ENCODE results near the gene KCNIP1. TPM values are rescaled to one million over a fixed set of nuclear protein-coding genes. Genes with fewer than 3 reads are reported as not detected.

The KCNIP1 gene
- polyA plus RNA-seq, 1 donor (not counting 4 experiments of a cell fraction or from before 2014, with no cell fraction given), result not detected

GRCh38 chr5:170757669-170758068 is 253.8 kb downstream of the KCNIP1 start:
- Histone ChIP-seq H3K36me3 (ENCODE audit: control insufficient read depth in 2 of 2, extremely low read depth in 1 of 2, insufficient read depth in 2 of 2, low read length in 2 of 2) (no peaks in the 10 kb centered on the region), H3K4me3 (ENCODE audit: control insufficient read depth in 2 of 3, extremely low read depth in 1 of 3, insufficient read depth in 2 of 3, low read depth in 1 of 3, low read length in 3 of 3) (no peak overlapping the region), H3K9me1 (ENCODE audit: control insufficient read depth, extremely low read depth, insufficient read depth, low read length) (no peaks in the 10 kb centered on the region), H3K4me1 (ENCODE audit: control insufficient read depth, extremely low read depth, insufficient read depth, low read length) (peaks cover 3% of the 10 kb centered on the region), H3K79me2 (ENCODE audit: control insufficient read depth, insufficient read depth, low read length) (no peaks in the 10 kb centered on the region), H3K9me3 (ENCODE audit: control insufficient read depth, low read depth, low read length) (no peaks in the 10 kb centered on the region), H4K20me1 (ENCODE audit: control insufficient read depth, extremely low read depth, insufficient read depth, low read length) (no peaks in the 10 kb centered on the region), H3K4me2 (ENCODE audit: control insufficient read depth, extremely low read depth, insufficient read depth, low read depth, low read length) (no peak overlapping the region), H3K27me3 (ENCODE audit: control insufficient read depth, extremely low read depth, insufficient read depth, low read length) (no peaks in the 10 kb centered on the region), H2AFZ (ENCODE audit: control insufficient read depth, low read length) (no peak overlapping the region), H3K9ac (ENCODE audit: control insufficient read depth, extremely low read depth, insufficient read depth, low read length) (no peak overlapping the region), H3K27ac (ENCODE audit: control insufficient read depth, insufficient read depth, low read length) (no peak overlapping the region)
- FAIRE-seq (no peak), DNase-seq (ENCODE audit: low read depth, low spot score) (no peak)
- TF ChIP-seq EZH2 (IDR thresholded peaks at IDR 0.05; ENCODE audit: low read length), result no peak
- TF ChIP-seq CTCF (optimal IDR thresholded peaks at IDR 0.05 in 1 of 3, IDR thresholded peaks at IDR 0.05 in 1 of 3, conservative IDR thresholded peaks at IDR 0.05 in 1 of 3; ENCODE audit: extremely low read depth in 1 of 3, insufficient read depth in 2 of 3, low read length in 3 of 3), result no peak
- dilution Hi-C loops (cut with MboI; ENCODE audit: extremely low pct_ligation_motif_present, low sequenced_read_pairs), result no loop called here

GRCh38 chr5:170758481-170758880 is 254.7 kb downstream of the KCNIP1 start:
- TF ChIP-seq EZH2 (IDR thresholded peaks at IDR 0.05; ENCODE audit: low read length), result no peak
- no peak for TF ChIP-seq CTCF (optimal IDR thresholded peaks at IDR 0.05 in 1 of 3, IDR thresholded peaks at IDR 0.05 in 1 of 3, conservative IDR thresholded peaks at IDR 0.05 in 1 of 3; ENCODE audit: extremely low read depth in 1 of 3, insufficient read depth in 2 of 3, low read length in 3 of 3)
- Histone ChIP-seq H3K79me2 (ENCODE audit: control insufficient read depth, insufficient read depth, low read length) (no peaks in the 10 kb centered on the region), H2AFZ (ENCODE audit: control insufficient read depth, low read length) (no peak overlapping the region), H3K4me1 (ENCODE audit: control insufficient read depth, extremely low read depth, insufficient read depth, low read length) (peaks cover 3% of the 10 kb centered on the region), H3K4me2 (ENCODE audit: control insufficient read depth, extremely low read depth, insufficient read depth, low read depth, low read length) (no peak overlapping the region), H3K9me3 (ENCODE audit: control insufficient read depth, low read depth, low read length) (no peaks in the 10 kb centered on the region), H3K9ac (ENCODE audit: control insufficient read depth, extremely low read depth, insufficient read depth, low read length) (no peak overlapping the region), H3K36me3 (ENCODE audit: control insufficient read depth in 2 of 2, extremely low read depth in 1 of 2, insufficient read depth in 2 of 2, low read length in 2 of 2) (no peaks in the 10 kb centered on the region), H3K9me1 (ENCODE audit: control insufficient read depth, extremely low read depth, insufficient read depth, low read length) (no peaks in the 10 kb centered on the region), H3K27me3 (ENCODE audit: control insufficient read depth, extremely low read depth, insufficient read depth, low read length) (no peaks in the 10 kb centered on the region), H3K4me3 (ENCODE audit: control insufficient read depth in 2 of 3, extremely low read depth in 1 of 3, insufficient read depth in 2 of 3, low read depth in 1 of 3, low read length in 3 of 3) (no peak overlapping the region), H4K20me1 (ENCODE audit: control insufficient read depth, extremely low read depth, insufficient read depth, low read length) (no peaks in the 10 kb centered on the region), H3K27ac (ENCODE audit: control insufficient read depth, insufficient read depth, low read length) (no peak overlapping the region)
- dilution Hi-C loops (cut with MboI; ENCODE audit: extremely low pct_ligation_motif_present, low sequenced_read_pairs), result no loop called here
- FAIRE-seq (no peak), DNase-seq (ENCODE audit: low read depth, low spot score) (no peak)

All from keratinocyte (primary cell).